Kidney tubule cell (primary cell): Measurements from ENCODE around the gene TMEM89.

ENCODE experiments used
- DNase-seq: peaks from one replicate; pipeline ENCODE4 v3.0.0-alpha.2; 2018; ENCODE audit warnings: low spot score

Gene TMEM89

GRCh38 chr3:48642605-48643004, 21.0 kb upstream of the TMEM89 start:
- no peak for DNase-seq

GRCh38 chr3:48641396-48641795, 19.8 kb upstream of the TMEM89 start:
- no peak for DNase-seq

- no peak for DNase-seq
These were observed 18.5 kb upstream of the TMEM89 start for GRCh38 chr3:48639944-48640606.

- no peak for DNase-seq
These were observed 15.7 kb upstream of the TMEM89 start for GRCh38 chr3:48637305-48637704.

GRCh38 chr3:48636149-48636655, 14.6 kb upstream of the TMEM89 start:
- DNase-seq = no peak

GRCh38 chr3:48635222-48636021, 13.9 kb upstream of the TMEM89 start, which contains the start of gene SLC26A6:
TSS of gene SLC26A6 (minus strand) at chr3:48635461. CDS start at chr3:48635393, 68 bp downstream.
- peak; percentile 97 for DNase-seq

- peak; percentile 68 for DNase-seq
These were observed 13.2 kb upstream of the TMEM89 start for GRCh38 chr3:48634661-48635221.

- no peak for DNase-seq
These were observed 12.2 kb upstream of the TMEM89 start for GRCh38 chr3:48633743-48634142.

- DNase-seq = no peak
These were observed 11.7 kb upstream of the TMEM89 start for GRCh38 chr3:48633256-48633655.

GRCh38 chr3:48631516-48632448, 10.2 kb upstream of the TMEM89 start:
- no peak for DNase-seq

- no peak for DNase-seq
These were observed 9.3 kb upstream of the TMEM89 start for GRCh38 chr3:48630833-48631232.

GRCh38 chr3:48630407-48630806, 8.8 kb upstream of the TMEM89 start:
- DNase-seq = no peak

- DNase-seq = no peak
These were observed 8.3 kb upstream of the TMEM89 start for GRCh38 chr3:48629894-48630293.

GRCh38 chr3:48628277-48629017, 6.9 kb upstream of the TMEM89 start:
- DNase-seq = no peak

- no peak for DNase-seq
These were observed 4.0 kb upstream of the TMEM89 start for GRCh38 chr3:48625600-48625999.

GRCh38 chr3:48624767-48625166, 3.2 kb upstream of the TMEM89 start:
- no peak for DNase-seq

GRCh38 chr3:48623851-48624547, 2.4 kb upstream of the TMEM89 start:
- DNase-seq = no peak

- no peak for DNase-seq
These were observed 1.7 kb downstream of the TMEM89 start for GRCh38 chr3:48619541-48620524.

- no peak for DNase-seq
These were observed 4.0 kb downstream of the TMEM89 start for GRCh38 chr3:48617559-48617958.
